Stimulated activated memory B cell treated with anti-CD40 and anti-IgM and Interleukin-4, amounts not matched to agents 10 μg/mL and 1 μg/mL and 100 μg/mL, for 72 hours (primary cell): ENCODE results near the gene INPP5A.

Source experiments
- ATAC-seq: fragments of 150-1000 bp; cut with Tn5 transposase; 2 replicates; pipeline ENCODE4 v1.10.0; 2021
- H3K27ac Mint-ChIP-seq: one replicate; pipeline ENCODE4 v1.8.0; 2022; ENCODE audit warnings: mild to moderate bottlenecking, mixed read lengths
- H3K27me3 Mint-ChIP-seq: one replicate; pipeline ENCODE4 v1.8.0; 2022; ENCODE audit warnings: mixed read lengths
- H3K36me3 Mint-ChIP-seq: one replicate; pipeline ENCODE4 v1.8.0; 2022; ENCODE audit warnings: mixed read lengths
- H3K4me1 Mint-ChIP-seq: one replicate; pipeline ENCODE4 v1.8.0; 2022; ENCODE audit warnings: mixed read lengths
- H3K4me3 Mint-ChIP-seq: one replicate; pipeline ENCODE4 v1.8.0; 2022; ENCODE audit warnings: mild to moderate bottlenecking, moderate library complexity, mixed read lengths
- H3K9me3 Mint-ChIP-seq: one replicate; pipeline ENCODE4 v1.8.0; 2022; ENCODE audit warnings: mixed read lengths

Gene INPP5A

GRCh38 chr10:132641966-132642731, 104.6 kb downstream of the INPP5A start:
- Mint-ChIP-seq H3K9me3 (no peaks in the 10 kb centered on the region), H3K36me3 (peaks cover 19% of the 10 kb centered on the region), H3K27ac (no peak overlapping the region), H3K4me1 (peaks cover 55% of the 10 kb centered on the region), H3K27me3 (no peaks in the 10 kb centered on the region), H3K4me3 (no peak overlapping the region)
- no peak for ATAC-seq

- no peak for ATAC-seq
- no peaks in the 10 kb centered on the region for H3K9me3 Mint-ChIP-seq
- H3K27me3 Mint-ChIP-seq, result no peaks in the 10 kb centered on the region
- peaks cover 24% of the 10 kb centered on the region for H3K36me3 Mint-ChIP-seq
- no peak overlapping the region for H3K27ac Mint-ChIP-seq
- peaks cover 50% of the 10 kb centered on the region for H3K4me1 Mint-ChIP-seq
- no peak overlapping the region for H3K4me3 Mint-ChIP-seq
Measured at GRCh38 chr10:132642732-132643008, 105.1 kb downstream of the INPP5A start.

DNA sequence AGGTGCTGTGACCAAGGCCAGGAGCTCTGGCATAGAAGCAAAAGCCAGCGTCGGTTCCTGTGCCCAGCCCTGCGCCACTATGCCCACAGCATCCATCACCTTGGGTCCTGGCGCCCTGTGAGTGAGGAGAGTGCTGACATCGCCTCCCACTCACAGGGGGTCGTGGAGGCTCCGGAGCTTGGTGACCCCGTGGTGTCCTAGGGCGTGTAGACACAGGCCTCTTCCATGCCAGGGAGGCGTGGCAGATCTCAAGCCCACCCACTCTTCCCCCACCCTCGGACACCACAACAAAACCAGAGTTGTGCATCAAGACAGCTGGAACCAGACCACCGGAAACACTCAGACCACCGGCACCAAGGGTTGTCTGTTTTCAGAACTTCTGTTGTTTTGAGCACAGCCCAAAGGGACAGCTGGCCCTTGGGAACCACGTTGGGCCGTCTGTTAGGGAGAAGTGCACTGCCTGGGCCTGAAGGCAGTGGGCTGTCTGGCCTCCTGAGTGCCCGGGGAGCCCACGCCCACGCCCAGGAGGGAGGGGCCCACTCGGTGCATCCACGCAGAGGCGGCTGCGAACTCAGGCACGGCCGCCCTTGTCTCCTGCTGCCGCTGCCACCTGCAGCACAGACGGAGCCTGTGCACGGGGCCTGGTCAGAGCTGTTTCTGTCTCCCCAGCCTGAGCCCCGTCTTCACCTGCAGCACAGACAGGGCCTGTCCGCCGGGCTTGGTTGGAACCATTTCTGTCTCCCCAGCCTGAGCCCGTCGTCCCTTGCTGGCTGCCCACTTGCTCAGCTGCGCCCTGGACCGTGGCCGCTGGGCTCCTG, 106.3 kb downstream of the INPP5A start:
- peaks cover 36% of the 10 kb centered on the region for H3K36me3 Mint-ChIP-seq
- no peaks in the 10 kb centered on the region for H3K27me3 Mint-ChIP-seq
- no peak overlapping the region for H3K4me3 Mint-ChIP-seq

DNA sequence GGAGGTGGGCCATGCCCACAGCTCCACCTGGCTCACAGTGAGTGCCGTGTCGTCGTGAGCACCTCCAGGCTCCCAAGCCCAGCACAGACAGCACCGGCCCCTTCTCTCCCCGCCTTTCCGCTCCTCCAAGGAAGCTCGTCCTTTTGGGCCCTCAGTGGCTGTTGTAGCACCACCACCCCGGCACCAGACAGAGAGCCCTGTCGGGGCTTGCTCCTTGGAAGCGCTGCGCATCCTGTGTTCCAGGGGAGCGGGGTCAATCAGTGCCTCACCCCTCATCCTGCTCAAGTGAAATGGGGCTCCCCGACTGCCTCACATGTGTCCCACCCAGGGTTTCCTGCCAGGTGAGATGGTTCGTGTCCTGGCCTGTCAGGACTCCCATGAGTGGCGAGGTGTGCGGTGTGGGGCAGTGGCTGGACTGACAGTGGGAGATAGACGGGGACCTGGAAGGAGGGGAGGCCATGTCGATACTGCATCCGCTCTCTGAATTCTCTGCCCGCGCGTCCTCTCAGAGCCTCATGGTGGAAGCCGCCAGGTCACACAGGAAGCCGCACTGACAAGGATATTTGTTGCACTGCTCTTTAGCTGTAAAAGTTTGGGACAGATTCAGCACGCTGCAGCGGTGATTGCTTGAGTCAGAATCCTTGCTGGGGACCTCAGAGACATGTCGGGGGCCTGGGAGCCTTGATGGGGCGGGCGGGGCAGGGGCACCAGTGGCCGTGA, 107.1 kb downstream of the INPP5A start:
- Mint-ChIP-seq H3K4me3 (no peak overlapping the region), H3K27ac (no peak overlapping the region), H3K27me3 (no peaks in the 10 kb centered on the region), H3K36me3 (peaks cover 40% of the 10 kb centered on the region), H3K4me1 (peaks cover 35% of the 10 kb centered on the region), H3K9me3 (no peaks in the 10 kb centered on the region)
- no peak for ATAC-seq

More for the DNA sequence above, 106.3 kb downstream of the INPP5A start:
- Mint-ChIP-seq H3K9me3 (no peaks in the 10 kb centered on the region), H3K27ac (no peak overlapping the region), H3K4me1 (peaks cover 43% of the 10 kb centered on the region)
- no peak for ATAC-seq

DNA sequence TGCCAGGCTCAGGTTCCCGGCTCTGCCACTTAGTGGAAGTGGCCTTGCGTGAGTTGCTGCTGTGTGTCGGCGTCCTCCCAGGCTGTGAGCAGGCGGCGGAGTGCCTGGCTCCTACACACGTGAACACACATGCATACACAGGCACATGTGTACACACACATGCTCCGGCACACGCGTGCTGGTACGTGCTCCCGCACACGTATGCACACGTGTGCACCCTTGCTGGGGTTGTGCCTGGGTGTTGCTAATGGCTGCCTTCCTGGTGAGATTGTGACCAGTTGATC, 107.6 kb downstream of the INPP5A start:
- Mint-ChIP-seq H3K4me3 (no peak overlapping the region), H3K4me1 (peaks cover 31% of the 10 kb centered on the region), H3K27ac (no peak overlapping the region), H3K9me3 (no peaks in the 10 kb centered on the region), H3K27me3 (no peaks in the 10 kb centered on the region), H3K36me3 (peaks cover 38% of the 10 kb centered on the region)
- no peak for ATAC-seq

GRCh38 chr10:132645630-132646442, 108.2 kb downstream of the INPP5A start:
- Mint-ChIP-seq H3K4me1 (peaks cover 25% of the 10 kb centered on the region), H3K27me3 (no peaks in the 10 kb centered on the region), H3K9me3 (no peaks in the 10 kb centered on the region), H3K4me3 (no peak overlapping the region), H3K27ac (no peak overlapping the region), H3K36me3 (peaks cover 40% of the 10 kb centered on the region)
- ATAC-seq, result no peak

DNA sequence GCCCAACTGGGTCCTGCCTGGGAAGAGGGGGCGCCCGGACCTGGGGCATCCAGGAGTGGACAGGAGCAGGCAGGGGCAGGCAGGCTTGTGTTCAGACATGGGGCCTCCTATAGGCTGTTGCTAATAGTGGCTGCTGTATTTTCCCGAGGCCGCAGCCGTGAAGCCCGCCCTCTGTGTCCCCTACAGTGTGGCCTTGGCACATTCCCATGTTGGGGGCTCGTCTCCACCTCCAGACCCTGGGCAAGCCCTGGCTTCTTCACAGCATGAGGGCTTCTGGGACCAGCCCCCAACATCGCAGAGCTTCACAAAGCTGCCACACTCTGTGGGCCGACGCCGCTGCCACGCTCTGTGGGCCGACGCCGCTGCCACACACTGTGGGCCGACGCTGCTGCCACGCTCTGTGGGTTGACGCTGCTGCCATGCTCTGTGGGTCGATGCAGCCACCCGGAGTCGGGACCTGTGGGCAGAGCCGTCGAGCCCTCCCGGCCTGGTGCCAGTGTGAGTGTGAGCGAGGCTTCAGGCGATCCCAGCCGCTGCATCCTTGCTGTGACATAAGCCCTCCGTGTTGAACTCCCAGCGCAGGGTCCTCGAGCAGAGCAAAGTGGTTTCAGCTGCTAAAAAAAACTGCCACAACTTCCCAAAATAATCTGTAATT, 109.0 kb downstream of the INPP5A start:
- peaks cover 39% of the 10 kb centered on the region for H3K36me3 Mint-ChIP-seq
- peaks cover 19% of the 10 kb centered on the region for H3K4me1 Mint-ChIP-seq
- ATAC-seq, result no peak
- no peaks in the 10 kb centered on the region for H3K9me3 Mint-ChIP-seq
- H3K4me3 Mint-ChIP-seq, result no peak overlapping the region
- no peak overlapping the region for H3K27ac Mint-ChIP-seq
- no peaks in the 10 kb centered on the region for H3K27me3 Mint-ChIP-seq

GRCh38 chr10:132647424-132647823, 109.8 kb downstream of the INPP5A start:
- H3K27ac Mint-ChIP-seq, result no peak overlapping the region
- ATAC-seq, result no peak
- no peaks in the 10 kb centered on the region for H3K9me3 Mint-ChIP-seq
- H3K4me1 Mint-ChIP-seq, result peaks cover 18% of the 10 kb centered on the region
- peaks cover 47% of the 10 kb centered on the region for H3K36me3 Mint-ChIP-seq
- H3K4me3 Mint-ChIP-seq, result no peak overlapping the region
- H3K27me3 Mint-ChIP-seq, result no peaks in the 10 kb centered on the region

DNA sequence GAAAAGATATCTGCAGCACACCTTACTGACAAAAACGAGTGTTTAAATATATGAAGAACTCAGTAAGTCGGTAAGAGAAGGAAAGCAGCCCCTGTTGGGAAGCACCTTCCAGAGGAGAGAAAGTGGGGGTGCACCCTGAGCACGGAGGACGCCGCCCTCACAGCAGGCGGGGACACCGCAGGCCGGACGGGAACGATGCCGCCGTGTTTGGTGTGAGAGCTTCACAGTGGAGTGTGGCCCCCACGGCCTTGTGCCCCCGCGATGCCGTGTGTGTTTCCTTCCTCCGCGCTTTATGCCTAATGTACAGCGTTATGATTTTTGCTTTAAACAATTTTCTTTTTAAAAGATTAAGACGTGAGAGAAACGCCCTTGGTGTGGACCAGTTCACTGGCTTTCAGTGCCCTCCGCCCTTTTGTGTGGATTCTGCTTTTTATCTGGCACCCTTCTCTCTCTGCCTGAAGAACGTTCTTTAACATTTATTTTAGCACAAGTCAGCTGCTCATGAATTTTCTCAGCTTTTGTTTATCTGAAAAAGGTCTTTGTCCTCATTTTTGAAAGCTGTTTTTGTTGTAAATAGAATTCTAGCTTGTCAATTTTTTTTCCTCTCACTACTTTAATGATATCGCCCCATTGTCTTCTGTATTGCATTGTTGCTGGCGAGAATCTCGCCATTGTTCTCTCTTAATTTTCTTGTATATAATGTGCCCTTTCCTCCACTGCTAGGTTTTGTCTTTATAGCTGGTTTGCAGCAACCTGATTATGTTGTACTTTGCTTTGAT, 110.7 kb downstream of the INPP5A start:
- Mint-ChIP-seq H3K9me3 (no peaks in the 10 kb centered on the region), H3K36me3 (peaks cover 52% of the 10 kb centered on the region), H3K27ac (no peak overlapping the region), H3K27me3 (no peaks in the 10 kb centered on the region), H3K4me3 (no peak overlapping the region), H3K4me1 (peaks cover 21% of the 10 kb centered on the region)
- ATAC-seq, result no peak

GRCh38 chr10:132648851-132649528, 111.4 kb downstream of the INPP5A start:
- H3K27me3 Mint-ChIP-seq, result no peaks in the 10 kb centered on the region
- no peak overlapping the region for H3K4me3 Mint-ChIP-seq
- no peak for ATAC-seq
- peaks cover 52% of the 10 kb centered on the region for H3K36me3 Mint-ChIP-seq
- H3K27ac Mint-ChIP-seq, result no peak overlapping the region
- no peaks in the 10 kb centered on the region for H3K9me3 Mint-ChIP-seq
- peaks cover 14% of the 10 kb centered on the region for H3K4me1 Mint-ChIP-seq

DNA sequence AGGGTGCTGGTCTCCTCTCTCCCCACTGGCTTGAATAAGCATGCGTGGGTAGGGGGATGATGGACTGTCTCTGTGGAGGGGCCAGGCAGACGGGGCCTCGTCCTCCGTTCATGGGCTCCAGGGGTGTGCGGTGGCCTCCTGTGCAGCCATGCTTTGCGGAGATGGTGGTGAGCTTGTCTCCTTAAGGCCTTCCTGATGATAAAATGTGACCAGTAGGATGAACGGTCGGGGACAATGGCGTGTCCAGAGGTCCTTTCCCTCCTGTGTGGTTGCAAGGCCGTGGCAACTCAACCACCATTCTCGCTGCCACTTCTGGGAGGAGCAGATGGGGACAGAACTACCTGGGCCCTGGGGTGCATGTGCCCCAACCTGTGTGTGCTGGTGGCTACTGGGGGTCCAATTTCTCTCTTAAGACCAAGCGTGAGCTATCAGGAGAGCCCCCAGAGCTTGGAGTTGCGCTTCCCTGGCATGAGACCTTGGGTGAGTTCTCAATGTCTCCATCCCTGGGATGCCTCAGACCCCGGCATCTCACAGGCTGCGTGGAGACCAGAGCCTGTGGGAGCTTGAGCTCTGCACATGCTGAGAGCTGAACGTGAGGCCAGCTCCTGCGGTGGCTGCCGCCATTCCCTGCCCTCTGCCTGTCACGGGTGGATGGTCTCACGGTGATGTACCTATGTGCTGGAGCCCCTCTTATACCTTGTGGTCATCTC, 112.2 kb downstream of the INPP5A start:
- no peak overlapping the region for H3K27ac Mint-ChIP-seq
- peaks cover 13% of the 10 kb centered on the region for H3K4me1 Mint-ChIP-seq
- H3K36me3 Mint-ChIP-seq, result peaks cover 52% of the 10 kb centered on the region

DNA sequence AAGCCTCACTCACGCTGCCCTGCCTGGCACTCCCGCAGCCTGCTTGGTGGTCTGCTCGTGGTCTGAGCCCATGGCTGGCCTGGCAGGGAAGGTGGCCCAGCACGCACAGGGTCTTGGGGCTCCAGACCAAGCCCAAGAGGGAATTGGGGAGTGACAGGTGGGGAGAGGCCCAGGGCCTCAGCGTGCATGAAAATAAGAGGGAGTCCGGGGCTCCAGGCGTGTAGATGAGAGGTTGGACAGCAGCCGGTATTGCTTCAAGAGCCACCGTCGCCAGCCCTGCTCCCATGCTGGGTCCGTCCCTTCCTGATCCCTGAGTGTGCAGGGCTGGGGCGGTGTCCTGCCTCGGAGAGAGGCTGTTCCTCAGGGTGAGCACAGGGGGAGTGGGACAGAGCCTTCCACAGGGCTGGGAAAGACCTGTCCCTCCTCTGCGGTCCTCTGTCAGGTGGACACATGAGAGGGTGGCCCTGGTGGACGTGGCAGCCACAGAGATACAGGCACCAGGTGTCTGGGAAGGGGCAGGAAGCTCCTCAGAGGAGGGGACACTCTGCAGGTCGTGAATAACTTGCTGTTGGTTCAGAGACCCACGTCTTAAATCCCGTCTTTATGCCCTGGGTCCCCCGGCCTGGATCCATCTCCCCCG, 113.1 kb downstream of the INPP5A start:
- H3K9me3 Mint-ChIP-seq, result no peaks in the 10 kb centered on the region
- no peaks in the 10 kb centered on the region for H3K27me3 Mint-ChIP-seq
- peaks cover 13% of the 10 kb centered on the region for H3K4me1 Mint-ChIP-seq
- no peak for ATAC-seq
- peaks cover 52% of the 10 kb centered on the region for H3K36me3 Mint-ChIP-seq
- no peak overlapping the region for H3K4me3 Mint-ChIP-seq
- H3K27ac Mint-ChIP-seq, result no peak overlapping the region

More for the DNA sequence above, 112.2 kb downstream of the INPP5A start:
- Mint-ChIP-seq H3K27me3 (no peaks in the 10 kb centered on the region), H3K4me3 (no peak overlapping the region), H3K9me3 (no peaks in the 10 kb centered on the region)
- no peak for ATAC-seq

- no peaks in the 10 kb centered on the region for H3K27me3 Mint-ChIP-seq
- H3K4me3 Mint-ChIP-seq, result no peak overlapping the region
- H3K9me3 Mint-ChIP-seq, result no peaks in the 10 kb centered on the region
- H3K4me1 Mint-ChIP-seq, result peaks cover 13% of the 10 kb centered on the region
- H3K36me3 Mint-ChIP-seq, result peaks cover 52% of the 10 kb centered on the region
- H3K27ac Mint-ChIP-seq, result no peak overlapping the region
- no peak for ATAC-seq
Measured at GRCh38 chr10:132651511-132652029, 114.0 kb downstream of the INPP5A start.
